CD14-positive monocyte (primary cell): ENCODE results near the gene FKRP. TPM values are rescaled to one million over a fixed set of nuclear protein-coding genes. Genes with fewer than 3 reads are reported as not detected.

Source experiments
- DNase-seq, 3 donors: peaks; one replicate each; pipeline ENCODE4 v3.0.0-alpha.2; 2011 to 2022
- H2AFZ ChIP-seq: 2 replicates; pipeline ENCODE4 v1.6.0; 2012; ENCODE audit warnings: mild to moderate bottlenecking, low read depth, low read length, inconsistent platforms; ENCODE audit not compliant: insufficient read depth, poor library complexity, severe bottlenecking
- H3K27ac ChIP-seq, 2 donors: 1 replicate in 1 of 2; 2 replicates in 1 of 2; pipeline ENCODE4 v1.5.1; 2012 to 2013; ENCODE audit warnings: low read length in 2 of 2, control low read depth in 1 of 2, inconsistent platforms in 1 of 2, low read depth in 1 of 2, mild to moderate bottlenecking in 1 of 2
- H3K27me3 ChIP-seq, 2 donors: one replicate each; pipeline versions ENCODE4 v1.6.0 to v1.6.1; 2011 to 2013; ENCODE audit warnings: low read length in 2 of 2; ENCODE audit not compliant: control insufficient read depth in 2 of 2, insufficient read depth in 2 of 2
- H3K36me3 ChIP-seq, 2 donors: replicated peaks in 1 of 2; 1 replicate in 1 of 2; 2 replicates in 1 of 2; pipeline versions ENCODE4 v1.5.1 to v1.6.1; 2012 to 2013; ENCODE audit warnings: low read length in 2 of 2, control low read depth in 1 of 2, inconsistent platforms in 1 of 2, mild to moderate bottlenecking in 1 of 2; ENCODE audit not compliant: insufficient read depth in 2 of 2, control insufficient read depth in 1 of 2
- H3K4me1 ChIP-seq, 2 donors: 1 replicate in 1 of 2; 2 replicates in 1 of 2; pipeline versions ENCODE4 v1.5.1 to v1.6.1; 2012 to 2013; ENCODE audit warnings: low read length in 2 of 2, control low read depth in 1 of 2, inconsistent platforms in 1 of 2, mild to moderate bottlenecking in 1 of 2, moderate library complexity in 1 of 2; ENCODE audit not compliant: insufficient read depth in 2 of 2, control insufficient read depth in 1 of 2
- H3K4me2 ChIP-seq: replicated peaks from 2 replicates; pipeline ENCODE3; 2012; ENCODE audit warnings: low read length, moderate library complexity, mild to moderate bottlenecking; ENCODE audit not compliant: poor library complexity, severe bottlenecking; ENCODE audit errors: extremely low read depth
- H3K4me3 ChIP-seq, 3 experiments: fragments of 200-600 bp in 1 of 3; sonication (generic) in 1 of 3; replicated peaks in 1 of 3; 1 replicate in 2 of 3; 2 replicates in 1 of 3; pipeline ENCODE4 v1.5.1; 2011 to 2013; ENCODE audit warnings: low read length in 3 of 3, mild to moderate bottlenecking in 3 of 3, control low read depth in 2 of 3, low read depth in 2 of 3, inconsistent platforms in 1 of 3, moderate library complexity in 1 of 3
- H3K79me2 ChIP-seq: 2 replicates; pipeline ENCODE4 v1.6.0; 2012; ENCODE audit warnings: mild to moderate bottlenecking, control low read depth, inconsistent platforms, low read length, moderate library complexity; ENCODE audit not compliant: insufficient read depth
- H3K9ac ChIP-seq: 2 replicates; pipeline ENCODE4 v1.6.0; 2017; ENCODE audit warnings: low read length, mild to moderate bottlenecking; ENCODE audit not compliant: insufficient read depth, poor library complexity, severe bottlenecking
- H3K9me3 ChIP-seq, 2 donors: replicated peaks in 1 of 2; 1 replicate in 1 of 2; 2 replicates in 1 of 2; pipeline versions ENCODE4 v1.5.1 to v1.6.1; 2012 to 2013; ENCODE audit warnings: low read length in 2 of 2, control low read depth in 1 of 2; ENCODE audit not compliant: control insufficient read depth in 1 of 2, insufficient read depth in 1 of 2
- H4K20me1 ChIP-seq: 2 replicates; pipeline ENCODE4 v1.6.0; 2012; ENCODE audit warnings: mild to moderate bottlenecking, low read length, control low read depth, moderate library complexity; ENCODE audit not compliant: insufficient read depth
- H3K27ac Mint-ChIP-seq, 7 donors: one replicate each; pipeline ENCODE4 v1.8.0; 2020; ENCODE audit warnings: mild to moderate bottlenecking in 7 of 7, mixed read lengths in 7 of 7, moderate library complexity in 6 of 7, inconsistent platforms in 2 of 7
- H3K27me3 Mint-ChIP-seq, 3 donors: one replicate each; pipeline ENCODE4 v1.8.0; 2021 to 2022; ENCODE audit warnings: low read depth in 3 of 3, mild to moderate bottlenecking in 3 of 3, mixed read lengths in 3 of 3, moderate library complexity in 3 of 3, inconsistent platforms in 1 of 3
- H3K36me3 Mint-ChIP-seq, 2 donors: one replicate each; pipeline ENCODE4 v1.8.0; 2020; ENCODE audit warnings: mixed read lengths in 2 of 2, inconsistent platforms in 1 of 2, mild to moderate bottlenecking in 1 of 2
- H3K4me1 Mint-ChIP-seq: one replicate; pipeline ENCODE4 v1.8.0; 2020; ENCODE audit warnings: mild to moderate bottlenecking, mixed read lengths
- H3K4me3 Mint-ChIP-seq, 2 donors: one replicate each; pipeline ENCODE4 v1.8.0; 2020; ENCODE audit warnings: mild to moderate bottlenecking in 2 of 2, mixed read lengths in 2 of 2, moderate library complexity in 1 of 2
- H3K9me3 Mint-ChIP-seq, 7 donors: one replicate each; pipeline ENCODE4 v1.8.0; 2020 to 2022; ENCODE audit warnings: mixed read lengths in 7 of 7, mild to moderate bottlenecking in 6 of 7, moderate library complexity in 6 of 7, inconsistent platforms in 2 of 7
- WGBS: methylation state at CpG from one replicate; pipeline ENCODE4 v1.1.5; 2013; ENCODE audit warnings: missing lambda C conversion rate; ENCODE audit not compliant: insufficient coverage; 5-methylcytosine and 5-hydroxymethylcytosine counted together
- intact Hi-C, 2 donors: fragments of 100-400 bp; cut with micrococcal nuclease; formaldehyde crosslinking; loops; one replicate each; pipeline versions ENCODE4 v1.15.0 to v1.15.1; 2023
- polyA plus RNA-seq, 3 donors: library from polyadenylated mRNA; depleted of rRNA in 1 of 3; unstranded in 2 of 3; stranded (reverse) in 1 of 3; fragments of 300-500 nt in 2 of 3; fragments of >200 nt in 1 of 3; fragmentation: Illumina TruSeq in 2 of 3; gene quantifications; 1 replicate in 2 of 3; 2 replicates in 1 of 3; pipeline ENCODE4 v1.2.3, GENCODE V29; 2012 to 2021
- TF ChIP-seq, protein P1 (sequence below): fragments of 200-600 bp; IDR thresholded peaks from one replicate; pipeline ENCODE4 v1.8.0; 2022; ENCODE audit warnings: antibody characterized with exemption, mild to moderate bottlenecking

FKRP gene
- polyA plus RNA-seq, 3 donors = 2.1 to 21.5 (median 2.7) TPM

GRCh38 chr19:46748325-46749109, 2.7 kb downstream of the FKRP start:
- H3K27ac ChIP-seq = no peak overlapping the region
- H3K36me3 ChIP-seq = peaks cover 0 to 12% of the 10 kb centered on the region in 2 donors
- 60% methylated on average over 2 of the region's 21 CpGs for WGBS
- Mint-ChIP-seq H3K27ac (peak overlapping the region in 3 of 7 donors; percentile 5 to 45 (median 36)), H3K4me3 (peak overlapping the region in 1 of 2 donors; percentile 58), H3K36me3 (peaks cover 10 to 37% of the 10 kb centered on the region in 2 donors), H3K27me3 (peaks cover 1 to 4% (median 1%) of the 10 kb centered on the region in 3 donors), H3K4me1 (peaks cover 29% of the 10 kb centered on the region), H3K9me3 (no peaks in the 10 kb centered on the region)
- H4K20me1 ChIP-seq = peaks cover 26% of the 10 kb centered on the region
- no peak overlapping the region for H3K4me2 ChIP-seq
- H2AFZ ChIP-seq = no peak overlapping the region
- H3K27me3 ChIP-seq = no peaks in the 10 kb centered on the region
- H3K4me3 ChIP-seq = no peak overlapping the region
- peaks cover 24 to 26% of the 10 kb centered on the region in 2 donors for H3K4me1 ChIP-seq
- TF ChIP-seq, protein P1, sequence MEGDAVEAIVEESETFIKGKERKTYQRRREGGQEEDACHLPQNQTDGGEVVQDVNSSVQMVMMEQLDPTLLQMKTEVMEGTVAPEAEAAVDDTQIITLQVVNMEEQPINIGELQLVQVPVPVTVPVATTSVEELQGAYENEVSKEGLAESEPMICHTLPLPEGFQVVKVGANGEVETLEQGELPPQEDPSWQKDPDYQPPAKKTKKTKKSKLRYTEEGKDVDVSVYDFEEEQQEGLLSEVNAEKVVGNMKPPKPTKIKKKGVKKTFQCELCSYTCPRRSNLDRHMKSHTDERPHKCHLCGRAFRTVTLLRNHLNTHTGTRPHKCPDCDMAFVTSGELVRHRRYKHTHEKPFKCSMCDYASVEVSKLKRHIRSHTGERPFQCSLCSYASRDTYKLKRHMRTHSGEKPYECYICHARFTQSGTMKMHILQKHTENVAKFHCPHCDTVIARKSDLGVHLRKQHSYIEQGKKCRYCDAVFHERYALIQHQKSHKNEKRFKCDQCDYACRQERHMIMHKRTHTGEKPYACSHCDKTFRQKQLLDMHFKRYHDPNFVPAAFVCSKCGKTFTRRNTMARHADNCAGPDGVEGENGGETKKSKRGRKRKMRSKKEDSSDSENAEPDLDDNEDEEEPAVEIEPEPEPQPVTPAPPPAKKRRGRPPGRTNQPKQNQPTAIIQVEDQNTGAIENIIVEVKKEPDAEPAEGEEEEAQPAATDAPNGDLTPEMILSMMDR = peak; percentile 86
- intact Hi-C loops = loop anchor here (2.0 to 10.0 kb wide), 2 partner anchors 18 to 224 kb away; no protein-coding TSS in a partner anchor
- peaks cover 34% of the 10 kb centered on the region for H3K79me2 ChIP-seq
- H3K9ac ChIP-seq = no peak overlapping the region
- peak; percentile 60 to 78 (median 72) for DNase-seq
- H3K9me3 ChIP-seq = no peaks in the 10 kb centered on the region

DNA sequence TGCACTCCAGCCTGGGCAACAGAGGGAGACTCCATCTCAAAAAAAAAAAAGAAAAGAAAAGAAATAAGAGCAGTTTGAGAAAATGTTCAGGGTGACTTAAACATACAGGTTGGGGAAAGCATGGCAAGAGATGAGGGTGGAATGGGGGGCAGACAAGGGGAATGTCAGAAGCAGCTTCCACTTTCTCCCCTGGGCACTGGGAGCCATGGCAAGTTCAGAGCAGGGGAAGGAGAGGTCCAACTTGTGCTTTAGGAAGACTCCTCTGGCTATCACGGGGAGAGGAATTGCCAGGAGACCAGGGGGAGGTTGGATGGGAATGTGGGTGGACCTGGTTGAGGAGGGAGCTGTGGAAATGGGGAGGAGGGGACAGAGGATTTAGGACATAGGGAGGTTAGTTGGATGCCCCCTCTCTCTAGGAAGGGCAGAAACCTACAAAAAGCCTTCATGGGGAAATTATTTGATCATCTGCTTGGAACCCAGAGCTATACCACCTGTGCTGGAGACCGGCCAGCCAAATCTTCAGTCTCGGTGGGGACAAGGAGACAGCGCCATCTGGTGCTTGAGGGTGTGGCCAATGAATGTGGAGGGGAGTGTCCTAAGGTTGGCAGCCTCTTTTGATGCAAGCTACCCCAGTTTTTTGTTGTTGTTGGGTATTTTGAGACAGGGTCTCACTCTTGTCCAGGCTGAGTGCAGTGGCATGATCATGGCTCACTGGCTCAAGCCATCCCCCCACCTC, 7.7 kb downstream of the FKRP start:
- intact Hi-C loops = loop anchor here (2.0 to 5.0 kb wide), 2 partner anchors 46 to 49 kb away; no protein-coding TSS in a partner anchor
- WGBS = 24% methylated on average over 4 of the region's 4 CpGs
- no peak overlapping the region for H3K9ac ChIP-seq
- H3K4me3 Mint-ChIP-seq = no peak overlapping the region
- peak; percentile 38 to 57 (median 53) for DNase-seq
- no peaks in the 10 kb centered on the region for H3K27me3 ChIP-seq
- H3K27ac ChIP-seq = no peak overlapping the region
- no peak overlapping the region for H3K27ac Mint-ChIP-seq
- H3K27me3 Mint-ChIP-seq = peaks cover 0 to 4% (median 4%) of the 10 kb centered on the region in 3 donors
- TF ChIP-seq, protein P1 = peak; percentile 68
- H3K9me3 ChIP-seq = no peaks in the 10 kb centered on the region
- H3K4me1 ChIP-seq = peaks cover 18 to 22% of the 10 kb centered on the region in 2 donors
- H3K9me3 Mint-ChIP-seq = peaks cover 0 to 2% (median 0%) of the 10 kb centered on the region in 7 donors
- H3K4me2 ChIP-seq = no peak overlapping the region
- H2AFZ ChIP-seq = no peak overlapping the region
- H3K36me3 Mint-ChIP-seq = peaks cover 13 to 44% of the 10 kb centered on the region in 2 donors
- peaks cover 7% of the 10 kb centered on the region for H4K20me1 ChIP-seq
- peaks cover 0 to 12% of the 10 kb centered on the region in 2 donors for H3K36me3 ChIP-seq
- H3K79me2 ChIP-seq = no peaks in the 10 kb centered on the region
- peaks cover 19% of the 10 kb centered on the region for H3K4me1 Mint-ChIP-seq
- H3K4me3 ChIP-seq = no peak overlapping the region
